T follicular helper cell (primary cell): ENCODE data around the gene SPATA19.

Experiments used
- DNase-seq: peaks from one replicate; pipeline ENCODE4 v3.0.0-alpha.2; 2020; ENCODE audit warnings: low read depth

SPATA19 gene

GRCh38 chr11:133835593-133836548 lies 9.4 kb downstream of the SPATA19 start:
- no peak for DNase-seq

GRCh38 chr11:133834682-133835592 lies 10.4 kb downstream of the SPATA19 start:
- no peak for DNase-seq

- DNase-seq: no peak
Observed at GRCh38 chr11:133833898-133834681, 11.2 kb downstream of the SPATA19 start.

- DNase-seq: no peak
Observed at GRCh38 chr11:133832991-133833897, 12.1 kb downstream of the SPATA19 start.

GRCh38 chr11:133832096-133832990 lies 13.0 kb downstream of the SPATA19 start:
- DNase-seq: no peak

- DNase-seq: no peak
Observed at GRCh38 chr11:133830931-133831907, 14.1 kb downstream of the SPATA19 start.

GRCh38 chr11:133829566-133829965 lies 15.7 kb downstream of the SPATA19 start:
- no peak for DNase-seq

- no peak for DNase-seq
Observed at GRCh38 chr11:133828871-133829270, 16.4 kb downstream of the SPATA19 start.

GRCh38 chr11:133827556-133827955 lies 17.8 kb downstream of the SPATA19 start:
- no peak for DNase-seq

- DNase-seq: no peak
Observed at GRCh38 chr11:133826866-133827265, 18.4 kb downstream of the SPATA19 start.

GRCh38 chr11:133825666-133826065 lies 19.6 kb downstream of the SPATA19 start:
- no peak for DNase-seq

- no peak for DNase-seq
Observed at GRCh38 chr11:133825156-133825555, 20.2 kb downstream of the SPATA19 start.

GRCh38 chr11:133824593-133824992 lies 20.7 kb downstream of the SPATA19 start:
- DNase-seq: no peak

GRCh38 chr11:133823614-133824013 lies 21.7 kb downstream of the SPATA19 start:
- DNase-seq: no peak

- no peak for DNase-seq
Observed at GRCh38 chr11:133823211-133823610, 22.1 kb downstream of the SPATA19 start.

GRCh38 chr11:133821776-133822175 lies 23.5 kb downstream of the SPATA19 start:
- DNase-seq: no peak

GRCh38 chr11:133819746-133820315 lies 25.5 kb downstream of the SPATA19 start:
- DNase-seq: no peak

- DNase-seq: no peak
Observed at GRCh38 chr11:133819114-133819513, 26.2 kb downstream of the SPATA19 start.
